ENCODE data around the gene CAV1. TPM values are rescaled to one million over a fixed set of nuclear protein-coding genes. Genes with fewer than 3 reads are reported as not detected.
A peak's percentile ranks its signal among the peaks of the same experiment; 100 is the strongest.

CAV1 gene
- total and polyA plus RNA-seq, 2 of the 4 experiments (the other 2 are of a cell fraction): 1,592 to 1,808 TPM

DNA sequence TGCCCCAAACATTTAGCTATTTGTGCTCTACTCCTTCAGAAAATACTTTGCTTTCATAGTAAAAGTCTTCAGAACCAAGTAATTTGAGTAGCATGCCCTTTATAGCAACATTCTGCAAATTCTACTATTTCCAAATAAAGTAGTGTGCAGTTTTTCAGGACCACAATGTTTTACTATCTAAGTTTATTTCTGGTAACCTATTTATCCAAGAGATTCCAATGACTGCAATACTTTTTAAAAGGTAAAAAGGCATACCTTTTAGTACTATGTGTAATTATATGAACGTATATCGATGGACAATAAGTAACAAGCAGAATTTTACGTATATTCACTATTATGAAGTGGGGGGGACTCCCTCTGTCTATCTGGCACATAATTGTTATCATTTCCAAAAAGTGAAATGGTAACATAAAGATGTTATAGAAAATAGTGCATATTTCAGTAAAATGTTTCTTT is 32.2 kb upstream of the CAV1 start:
- peak overlapping the region; percentile 95; the same call in 1 of the 2 replicates for H3K27ac ChIP-seq (ENCODE audit: insufficient read depth, low read length)
- no peak overlapping the region for H3K23ac ChIP-seq (ENCODE audit: low read depth, low read length)
- no peak overlapping the region for H2AFZ ChIP-seq (replicated peaks; ENCODE audit: low read length, poor library complexity)
- H4K91ac ChIP-seq (ENCODE audit: insufficient read depth, low read depth, low read length): no peak overlapping the region
- H3K4me1 ChIP-seq (ENCODE audit: control insufficient read depth, insufficient read depth, low read length): peaks cover 10% of the 10 kb centered on the region; the same call in 1 of the 2 replicates
- DNase-seq (peak; percentile 47), ATAC-seq (ENCODE audit: low read depth) (peak; percentile 53; the same call in 1 of the 2 replicates)
- no peak overlapping the region for H2AK9ac ChIP-seq (replicated peaks; ENCODE audit: low read depth, low read length, poor library complexity)
- ChIA-PET CTCF (interaction anchor here (0.6 kb wide), 1 partner anchor 31 kb away, joined by 3 read pairs; no protein-coding TSS in a partner anchor), POLR2A (ENCODE audit: unreplicated experiment) (interaction anchor here (0.6 kb wide), 1 partner anchor 9 kb away, joined by 3 read pairs; no protein-coding TSS in a partner anchor)
- no peaks in the 10 kb centered on the region for H4K20me1 ChIP-seq (ENCODE audit: insufficient read depth, low read length)
- dilution Hi-C loops (cut with HindIII; ENCODE audit: low sequenced_read_pairs, unreplicated experiment): no loop called here
- no peak overlapping the region for H3K4me3 ChIP-seq (ENCODE audit: insufficient read depth, low read depth, low read length)
- no peak overlapping the region for H4K5ac ChIP-seq (ENCODE audit: low read depth, low read length)
- peak overlapping the region; percentile 98 for H2BK5ac ChIP-seq (ENCODE audit: low read depth, low read length, poor library complexity, severe bottlenecking)
- peaks cover 2 to 5% of the 10 kb centered on the region in 2 experiments; a peak in 2 of 4 replicates for H3K79me1 ChIP-seq (ENCODE audit: low read depth in 1 of 2, low read length in 2 of 2)
- no peak overlapping the region for H2BK120ac ChIP-seq (ENCODE audit: low read depth, low read length)
- peak overlapping the region; percentile 94; the same call in 1 of the 2 replicates for H3K18ac ChIP-seq (ENCODE audit: low read depth, low read length)
- peak overlapping the region; percentile 48; the same call in 1 of the 2 replicates for H3K4ac ChIP-seq (ENCODE audit: low read depth, low read length)
- H2BK20ac ChIP-seq (ENCODE audit: low read depth, low read length): no peak overlapping the region
- BruUV-seq (replicated peaks): no TSS peak
- H3K14ac ChIP-seq (replicated peaks; ENCODE audit: low read depth, low read length): no peak overlapping the region
- peak overlapping the region; percentile 69 for H3K4me2 ChIP-seq (ENCODE audit: low read depth, low read length)
- H3K9me1 ChIP-seq (ENCODE audit: insufficient read depth, low read length): peaks cover 4% of the 10 kb centered on the region; the same call in 1 of the 2 replicates
- WGBS, 2 experiments (ENCODE audit: extremely low coverage in 2 of 2, insufficient read length in 1 of 2): no CpG with 5 or more reads among the region's 3 CpGs
- H3K56ac ChIP-seq (ENCODE audit: extremely low read depth, insufficient read depth, low read length): no peak overlapping the region
- H3K9ac ChIP-seq (ENCODE audit: low read depth, low read length): peak overlapping the region; percentile 85; the same call in 1 of the 2 replicates
- peak overlapping the region in 1 of 2 experiments; percentile 78; a peak in 1 of 4 replicates for H4K8ac ChIP-seq (ENCODE audit: low read depth in 2 of 2, low read length in 2 of 2)
- intact Hi-C loops (cut with micrococcal nuclease): loop anchor here (10.0 kb wide), 1 partner anchor 48 kb away; no protein-coding TSS in a partner anchor
- no peak overlapping the region for H2AK5ac ChIP-seq (ENCODE audit: low read depth, low read length)
- no peaks in the 10 kb centered on the region for H3K36me3 ChIP-seq (ENCODE audit: control insufficient read depth, insufficient read depth, low read length)
- no peaks in the 10 kb centered on the region for H3K27me3 ChIP-seq (ENCODE audit: control insufficient read depth, insufficient read depth, low read length)
- TF ChIP-seq NFE2L2 (IDR thresholded peaks at IDR 0.05; ENCODE audit: low read depth, low read length): no peak
- TF ChIP-seq, protein P1, sequence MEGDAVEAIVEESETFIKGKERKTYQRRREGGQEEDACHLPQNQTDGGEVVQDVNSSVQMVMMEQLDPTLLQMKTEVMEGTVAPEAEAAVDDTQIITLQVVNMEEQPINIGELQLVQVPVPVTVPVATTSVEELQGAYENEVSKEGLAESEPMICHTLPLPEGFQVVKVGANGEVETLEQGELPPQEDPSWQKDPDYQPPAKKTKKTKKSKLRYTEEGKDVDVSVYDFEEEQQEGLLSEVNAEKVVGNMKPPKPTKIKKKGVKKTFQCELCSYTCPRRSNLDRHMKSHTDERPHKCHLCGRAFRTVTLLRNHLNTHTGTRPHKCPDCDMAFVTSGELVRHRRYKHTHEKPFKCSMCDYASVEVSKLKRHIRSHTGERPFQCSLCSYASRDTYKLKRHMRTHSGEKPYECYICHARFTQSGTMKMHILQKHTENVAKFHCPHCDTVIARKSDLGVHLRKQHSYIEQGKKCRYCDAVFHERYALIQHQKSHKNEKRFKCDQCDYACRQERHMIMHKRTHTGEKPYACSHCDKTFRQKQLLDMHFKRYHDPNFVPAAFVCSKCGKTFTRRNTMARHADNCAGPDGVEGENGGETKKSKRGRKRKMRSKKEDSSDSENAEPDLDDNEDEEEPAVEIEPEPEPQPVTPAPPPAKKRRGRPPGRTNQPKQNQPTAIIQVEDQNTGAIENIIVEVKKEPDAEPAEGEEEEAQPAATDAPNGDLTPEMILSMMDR (conservative IDR thresholded peaks at IDR 0.05; ENCODE audit: low read depth, low read length): no peak
- TF ChIP-seq CEBPB (IDR thresholded peaks at IDR 0.05; ENCODE audit: low read depth, low read length): no peak
- no peak for TF ChIP-seq USF2 (IDR thresholded peaks at IDR 0.05; ENCODE audit: low read depth, low read length)
- no peak for TF ChIP-seq MAZ (IDR thresholded peaks at IDR 0.05; ENCODE audit: borderline replicate concordance, low read depth, low read length)
- no peak for TF ChIP-seq SMC3 (IDR thresholded peaks at IDR 0.05; ENCODE audit: low read depth, low read length)
- TF ChIP-seq RCOR1 (IDR thresholded peaks at IDR 0.05; ENCODE audit: insufficient replicate concordance, low read length): no peak
- no peak for TF ChIP-seq BHLHE40 (IDR thresholded peaks at IDR 0.05; ENCODE audit: low read depth, low read length)
- TF ChIP-seq FOS (IDR thresholded peaks at IDR 0.05; ENCODE audit: low read depth, low read length): no peak
- TF ChIP-seq MAFK (IDR thresholded peaks at IDR 0.05; ENCODE audit: low read depth, low read length): no peak
- TF ChIP-seq CHD1 (IDR thresholded peaks at IDR 0.05; ENCODE audit: low read depth, low read length): no peak
- TF ChIP-seq RAD21 (IDR thresholded peaks at IDR 0.05; ENCODE audit: low read length): no peak
- H3K9me3 ChIP-seq (ENCODE audit: control insufficient read depth, insufficient read depth, low read length): no peaks in the 10 kb centered on the region
- H2BK15ac ChIP-seq (ENCODE audit: low read depth, low read length): 0 out of 3 replicates have a peak overlapping the region, but pooled peaks have one; percentile 60
- in situ Hi-C loops (cut with MboI; ENCODE audit: low sequenced_read_pairs): no loop called here
